Mesothelial cell of epicardium (in vitro differentiated cells): ENCODE results near the gene VAV3. TPM values are rescaled to one million over a fixed set of nuclear protein-coding genes. Genes with fewer than 3 reads are reported as not detected.

Experiments used
- DNase-seq, 2 experiments: peaks; one replicate each; pipeline ENCODE4 v3.0.0; 2021; ENCODE audit warnings: low spot score in 2 of 2; ENCODE audit not compliant: unreplicated experiment in 2 of 2
- H3K27ac Mint-ChIP-seq: 2 replicates; pipeline ENCODE4 v1.8.0; 2021; ENCODE audit warnings: mixed read lengths
- H3K27me3 Mint-ChIP-seq: 2 replicates; pipeline ENCODE4 v1.8.0; 2021; ENCODE audit warnings: low read depth, mixed read lengths
- H3K36me3 Mint-ChIP-seq: 2 replicates; pipeline ENCODE4 v1.8.0; 2021; ENCODE audit warnings: mixed read lengths
- H3K4me1 Mint-ChIP-seq: 2 replicates; pipeline ENCODE4 v1.8.0; 2021; ENCODE audit warnings: mixed read lengths
- H3K4me3 Mint-ChIP-seq: 2 replicates; pipeline ENCODE4 v1.8.0; 2021; ENCODE audit warnings: mild to moderate bottlenecking, moderate library complexity, mixed read lengths
- H3K9me3 Mint-ChIP-seq: 2 replicates; pipeline ENCODE4 v1.8.0; 2021; ENCODE audit warnings: mixed read lengths
- CTCF ChIP-seq: fragments of 200-600 bp; sonication (generic); IDR thresholded peaks from one replicate; pipeline ENCODE4 v1.5.0; 2021; ENCODE audit warnings: antibody characterized with exemption; ENCODE audit not compliant: unreplicated experiment
- total RNA-seq: library from RNA; stranded (reverse); gene quantifications from 3 replicates; pipeline ENCODE4 v1.2.1, GENCODE V29; 2021

VAV3 gene
- total RNA-seq, 1 donor from 2014 or later = 3.2 TPM

DNA sequence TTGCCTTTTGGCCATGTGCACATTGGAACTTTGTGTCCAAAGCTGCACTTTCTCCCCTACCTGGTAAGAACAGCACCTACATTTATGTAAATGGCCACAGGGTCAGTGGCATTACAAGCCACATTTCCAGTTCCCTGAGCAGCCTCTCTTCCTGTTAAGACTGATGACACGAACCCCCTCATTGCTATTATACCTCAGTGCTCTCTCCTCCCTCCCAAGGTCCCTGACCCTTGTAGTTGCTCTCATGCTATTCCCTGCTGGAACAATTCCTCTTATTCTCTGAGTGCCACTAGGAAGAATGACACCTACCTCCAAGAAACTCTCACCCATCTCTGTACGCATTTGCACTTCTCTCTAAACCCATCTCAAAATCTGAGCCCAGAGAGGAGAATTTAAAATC, 14.9 kb upstream of the VAV3 start:
- H3K27ac Mint-ChIP-seq = no peak overlapping the region
- H3K36me3 Mint-ChIP-seq = no peaks in the 10 kb centered on the region
- H3K27me3 Mint-ChIP-seq = peaks cover 58% of the 10 kb centered on the region
- H3K9me3 Mint-ChIP-seq = peaks cover 3% of the 10 kb centered on the region
- DNase-seq = no peak
- no peak for TF ChIP-seq CTCF
- peaks cover 45% of the 10 kb centered on the region for H3K4me1 Mint-ChIP-seq
- no peak overlapping the region for H3K4me3 Mint-ChIP-seq

DNA sequence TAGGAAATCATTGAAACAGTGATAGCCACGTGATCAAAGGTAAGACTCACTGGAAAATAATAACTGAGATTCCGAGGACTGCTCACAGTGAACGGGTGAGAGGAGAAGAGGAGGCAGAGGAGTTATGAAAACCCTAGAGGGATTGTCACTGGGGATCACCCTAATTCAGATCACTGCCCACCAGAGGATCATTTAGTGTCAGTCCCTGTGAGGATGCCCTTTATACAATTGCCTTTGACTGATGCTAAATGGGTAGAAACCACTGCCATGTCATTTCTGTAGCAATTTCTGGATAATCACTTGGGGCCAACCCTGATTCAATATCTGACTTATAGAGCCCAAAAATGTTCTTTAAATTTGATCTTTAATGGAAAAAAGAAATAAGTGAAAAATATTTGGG, 14.1 kb upstream of the VAV3 start:
- H3K4me1 Mint-ChIP-seq = peaks cover 45% of the 10 kb centered on the region
- no peak for DNase-seq
- H3K27ac Mint-ChIP-seq = no peak overlapping the region
- TF ChIP-seq CTCF = no peak
- H3K9me3 Mint-ChIP-seq = peaks cover 3% of the 10 kb centered on the region
- H3K4me3 Mint-ChIP-seq = no peak overlapping the region
- no peaks in the 10 kb centered on the region for H3K36me3 Mint-ChIP-seq
- peaks cover 58% of the 10 kb centered on the region for H3K27me3 Mint-ChIP-seq

- DNase-seq = no peak
- Mint-ChIP-seq H3K36me3 (no peaks in the 10 kb centered on the region), H3K4me1 (peaks cover 44% of the 10 kb centered on the region), H3K27me3 (peaks cover 70% of the 10 kb centered on the region), H3K4me3 (no peak overlapping the region), H3K9me3 (no peaks in the 10 kb centered on the region), H3K27ac (no peak overlapping the region)
- no peak for TF ChIP-seq CTCF
These were observed 11.9 kb upstream of the VAV3 start for GRCh38 chr1:107976836-107977235.

DNA sequence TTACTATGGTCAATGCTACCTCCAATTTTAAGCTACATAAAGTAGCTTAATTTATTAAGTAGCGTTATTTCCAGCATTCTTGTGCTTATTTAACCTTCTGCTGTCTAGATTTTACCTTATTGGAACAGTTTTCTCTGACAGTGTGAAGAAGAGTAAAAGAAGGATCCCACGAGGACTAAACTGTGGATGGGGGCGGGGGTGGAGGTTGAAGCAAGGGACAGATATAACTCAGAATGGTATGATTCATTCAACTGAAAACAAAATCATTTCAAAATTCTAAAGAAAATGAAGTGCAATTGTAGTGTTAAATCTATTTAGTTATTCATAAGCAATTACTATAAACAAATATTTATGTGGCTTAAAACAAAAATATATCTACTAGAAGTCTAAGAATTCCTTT, 11.5 kb upstream of the VAV3 start:
- Mint-ChIP-seq H3K4me3 (no peak overlapping the region), H3K36me3 (no peaks in the 10 kb centered on the region), H3K4me1 (peaks cover 41% of the 10 kb centered on the region), H3K27ac (no peak overlapping the region), H3K9me3 (no peaks in the 10 kb centered on the region), H3K27me3 (peaks cover 72% of the 10 kb centered on the region)
- TF ChIP-seq CTCF = no peak
- DNase-seq = no peak

- Mint-ChIP-seq H3K9me3 (no peaks in the 10 kb centered on the region), H3K36me3 (no peaks in the 10 kb centered on the region), H3K4me1 (peaks cover 37% of the 10 kb centered on the region)
These were observed 10.9 kb upstream of the VAV3 start for GRCh38 chr1:107975851-107976250.

More at GRCh38 chr1:107975851-107976250, 10.9 kb upstream of the VAV3 start:
- Mint-ChIP-seq H3K27me3 (peaks cover 75% of the 10 kb centered on the region), H3K27ac (no peak overlapping the region), H3K4me3 (no peak overlapping the region)
- no peak for DNase-seq
- no peak for TF ChIP-seq CTCF
